ENCODE measurements around the gene SGCE. TPM values are rescaled to one million over a fixed set of nuclear protein-coding genes. Genes with fewer than 3 reads are reported as not detected.

The SGCE gene
- total RNA-seq, 2 experiments from 2014 or later, result 23.5 to 27.1 TPM

DNA sequence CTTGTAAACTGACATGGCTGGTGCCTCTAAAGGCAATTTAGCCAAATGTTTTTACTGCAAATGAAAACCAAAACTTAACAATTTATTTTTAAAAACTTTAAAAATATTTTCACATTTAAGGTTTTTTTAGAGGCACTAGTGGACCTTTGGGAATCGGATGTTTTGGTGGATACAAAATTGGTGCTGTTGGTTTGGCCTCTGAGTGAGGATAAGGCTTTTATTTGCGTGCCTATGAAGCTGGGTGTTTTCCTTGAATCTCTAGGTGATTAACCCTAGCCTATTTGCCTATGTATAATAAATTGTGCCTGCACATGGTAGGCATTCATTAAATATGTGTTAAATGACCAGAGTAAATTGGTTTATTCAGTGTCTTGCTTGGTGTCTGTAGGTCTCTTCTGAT, 2.9 kb upstream of the SGCE start:
- BruUV-seq (replicated peaks), result no TSS peak
- Histone ChIP-seq H3K4me1 (ENCODE audit: insufficient read depth, low read length, poor library complexity, severe bottlenecking) (peaks cover 5% of the 10 kb centered on the region), H3K9me3 (ENCODE audit: low read length) (no peaks in the 10 kb centered on the region), H3K27ac (ENCODE audit: low read depth, low read length, poor library complexity, severe bottlenecking) (no peak overlapping the region), H3K4me3 (ENCODE audit: low read depth, low read length, poor library complexity, severe bottlenecking) (peak overlapping the region; percentile 52), H2AFZ (ENCODE audit: low read length) (no peak overlapping the region), H3K9me2 (ENCODE audit: insufficient read depth, low read length) (no peaks in the 10 kb centered on the region), H4K20me1 (ENCODE audit: insufficient read depth, low read length) (peaks cover 4% of the 10 kb centered on the region; the same call in 1 of the 2 replicates), H3K79me2 (ENCODE audit: insufficient read depth, low read depth, low read length) (peaks cover 45% of the 10 kb centered on the region), H3K36me3 (ENCODE audit: insufficient read depth, low read length) (peaks cover 9% of the 10 kb centered on the region; the same call in 1 of the 2 replicates), H3K4me2 (ENCODE audit: low read length) (peak overlapping the region; percentile 64)
- POLR2A ChIA-PET, result interaction anchor here (0.6 to 1.2 kb wide), 4 partner anchors 9 to 1035 kb away, joined by 3 to 5 read pairs (median 4); no protein-coding TSS in a partner anchor
- TF ChIP-seq, protein P1, sequence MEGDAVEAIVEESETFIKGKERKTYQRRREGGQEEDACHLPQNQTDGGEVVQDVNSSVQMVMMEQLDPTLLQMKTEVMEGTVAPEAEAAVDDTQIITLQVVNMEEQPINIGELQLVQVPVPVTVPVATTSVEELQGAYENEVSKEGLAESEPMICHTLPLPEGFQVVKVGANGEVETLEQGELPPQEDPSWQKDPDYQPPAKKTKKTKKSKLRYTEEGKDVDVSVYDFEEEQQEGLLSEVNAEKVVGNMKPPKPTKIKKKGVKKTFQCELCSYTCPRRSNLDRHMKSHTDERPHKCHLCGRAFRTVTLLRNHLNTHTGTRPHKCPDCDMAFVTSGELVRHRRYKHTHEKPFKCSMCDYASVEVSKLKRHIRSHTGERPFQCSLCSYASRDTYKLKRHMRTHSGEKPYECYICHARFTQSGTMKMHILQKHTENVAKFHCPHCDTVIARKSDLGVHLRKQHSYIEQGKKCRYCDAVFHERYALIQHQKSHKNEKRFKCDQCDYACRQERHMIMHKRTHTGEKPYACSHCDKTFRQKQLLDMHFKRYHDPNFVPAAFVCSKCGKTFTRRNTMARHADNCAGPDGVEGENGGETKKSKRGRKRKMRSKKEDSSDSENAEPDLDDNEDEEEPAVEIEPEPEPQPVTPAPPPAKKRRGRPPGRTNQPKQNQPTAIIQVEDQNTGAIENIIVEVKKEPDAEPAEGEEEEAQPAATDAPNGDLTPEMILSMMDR (conservative IDR thresholded peaks at IDR 0.05; ENCODE audit: low read length), result 0 out of 2 replicates have a peak, but pooled peaks have one; percentile 7
- no peak for TF ChIP-seq EZH2phosphoT487 (IDR thresholded peaks at IDR 0.05; ENCODE audit: borderline replicate concordance, low read depth, low read length)
- intact Hi-C loops (cut with micrococcal nuclease; ENCODE audit: unreplicated experiment), result no loop called here
- no peak for DNase-seq (ENCODE audit: low spot score)
- CTCF ChIA-PET (ENCODE audit: unreplicated experiment), result interaction anchor here (0.7 kb wide), 1 partner anchor 156 kb away, joined by 4 read pairs; no protein-coding TSS in a partner anchor

DNA sequence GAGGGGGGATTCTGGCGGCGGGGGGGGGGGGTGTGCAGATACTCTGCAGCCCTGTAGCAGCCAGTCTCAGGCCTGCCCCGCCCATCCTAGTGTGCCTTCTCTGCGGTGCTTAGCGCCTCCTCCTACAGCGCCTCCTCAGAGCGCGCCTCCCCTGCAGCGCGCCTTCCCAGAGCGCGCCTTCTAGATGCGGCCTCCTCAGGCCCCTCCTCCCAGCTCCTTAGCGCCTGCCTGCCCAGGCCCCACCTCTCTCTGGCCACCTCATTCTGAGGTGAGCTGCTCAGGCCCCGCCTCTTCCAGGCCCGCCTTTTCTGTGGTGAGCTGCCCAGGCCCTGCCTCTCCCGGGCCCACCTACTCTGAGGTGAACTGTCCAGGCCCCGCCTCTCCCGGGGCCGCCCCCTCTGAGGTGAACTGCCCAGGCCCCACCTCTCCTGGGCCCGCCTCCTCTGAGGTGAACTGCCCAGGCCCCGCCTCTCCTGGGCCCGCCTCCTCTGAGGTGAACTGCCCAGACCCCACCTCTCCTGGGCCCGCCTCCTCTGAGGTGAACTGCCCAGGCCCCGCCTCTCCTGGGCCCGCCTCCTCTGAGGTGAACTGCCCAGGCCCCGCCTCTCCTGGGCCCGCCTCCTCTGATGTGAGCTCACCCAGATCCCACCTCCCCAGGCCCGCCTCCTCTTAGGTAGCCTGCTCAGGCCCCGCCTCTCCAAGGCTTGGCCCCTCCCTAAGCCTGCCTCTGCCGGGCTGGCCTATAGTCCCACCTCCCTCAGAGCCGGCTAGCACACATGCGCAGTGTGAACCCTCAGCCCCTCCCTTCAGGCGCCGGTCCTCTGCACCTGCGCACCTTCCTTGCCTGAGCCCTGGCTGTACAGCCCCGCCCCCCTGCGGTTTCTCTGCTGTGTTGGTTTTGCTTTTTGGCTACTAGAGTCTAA, 2.1 kb upstream of the SGCE start:
- CTCF ChIA-PET (ENCODE audit: unreplicated experiment), result interaction anchor here (0.6 to 0.9 kb wide), 3 partner anchors 155 to 323 kb away, joined by 3 to 5 read pairs (median 4); no protein-coding TSS in a partner anchor
- POLR2A ChIA-PET, result interaction anchor here (0.5 to 3.6 kb wide), 5 partner anchors 209 to 1849 kb away, joined by 3 to 14 read pairs (median 3); no protein-coding TSS in a partner anchor

More for the DNA sequence above, 2.1 kb upstream of the SGCE start:
- H3K4me3 ChIP-seq (ENCODE audit: low read depth, low read length, poor library complexity, severe bottlenecking), result peak overlapping the region; percentile 71
- H3K79me2 ChIP-seq (ENCODE audit: insufficient read depth, low read depth, low read length), result peaks cover 45% of the 10 kb centered on the region
- H3K36me3 ChIP-seq (ENCODE audit: insufficient read depth, low read length), result 0 out of 2 replicates have a peak, but pooled peaks cover under 1% of the 10 kb centered on the region
- H3K9me2 ChIP-seq (ENCODE audit: insufficient read depth, low read length), result no peaks in the 10 kb centered on the region
- peak overlapping the region; percentile 88 for H3K4me2 ChIP-seq (ENCODE audit: low read length)
- peaks cover 4% of the 10 kb centered on the region; the same call in 1 of the 2 replicates for H4K20me1 ChIP-seq (ENCODE audit: insufficient read depth, low read length)
- H3K4me1 ChIP-seq (ENCODE audit: insufficient read depth, low read length, poor library complexity, severe bottlenecking), result peaks cover 5% of the 10 kb centered on the region
- BruUV-seq (replicated peaks), result no TSS peak
- peak; percentile 94 for DNase-seq (ENCODE audit: low spot score)
- intact Hi-C loops (cut with micrococcal nuclease; ENCODE audit: unreplicated experiment), result no loop called here
- TF ChIP-seq, protein P1 (conservative IDR thresholded peaks at IDR 0.05; ENCODE audit: low read length), result peak; percentile 29; the same call in 1 of the 2 replicates
- TF ChIP-seq EZH2phosphoT487 (IDR thresholded peaks at IDR 0.05; ENCODE audit: borderline replicate concordance, low read depth, low read length), result no peak
- no peaks in the 10 kb centered on the region for H3K9me3 ChIP-seq (ENCODE audit: low read length)
- peak overlapping the region; percentile 42 for H3K27ac ChIP-seq (ENCODE audit: low read depth, low read length, poor library complexity, severe bottlenecking)
- H2AFZ ChIP-seq (ENCODE audit: low read length), result no peak overlapping the region
